Measurements from ENCODE around the gene MOB1B. TPM values are rescaled to one million over a fixed set of nuclear protein-coding genes. Genes with fewer than 3 reads are reported as not detected.

Gene MOB1B
- total and polyA plus RNA-seq, 10 of the 15 experiments (the other 5 are each of a cell fraction or from before 2014, with no cell fraction given): 1.9 to 11.4 (median 6.1) TPM

DNA sequence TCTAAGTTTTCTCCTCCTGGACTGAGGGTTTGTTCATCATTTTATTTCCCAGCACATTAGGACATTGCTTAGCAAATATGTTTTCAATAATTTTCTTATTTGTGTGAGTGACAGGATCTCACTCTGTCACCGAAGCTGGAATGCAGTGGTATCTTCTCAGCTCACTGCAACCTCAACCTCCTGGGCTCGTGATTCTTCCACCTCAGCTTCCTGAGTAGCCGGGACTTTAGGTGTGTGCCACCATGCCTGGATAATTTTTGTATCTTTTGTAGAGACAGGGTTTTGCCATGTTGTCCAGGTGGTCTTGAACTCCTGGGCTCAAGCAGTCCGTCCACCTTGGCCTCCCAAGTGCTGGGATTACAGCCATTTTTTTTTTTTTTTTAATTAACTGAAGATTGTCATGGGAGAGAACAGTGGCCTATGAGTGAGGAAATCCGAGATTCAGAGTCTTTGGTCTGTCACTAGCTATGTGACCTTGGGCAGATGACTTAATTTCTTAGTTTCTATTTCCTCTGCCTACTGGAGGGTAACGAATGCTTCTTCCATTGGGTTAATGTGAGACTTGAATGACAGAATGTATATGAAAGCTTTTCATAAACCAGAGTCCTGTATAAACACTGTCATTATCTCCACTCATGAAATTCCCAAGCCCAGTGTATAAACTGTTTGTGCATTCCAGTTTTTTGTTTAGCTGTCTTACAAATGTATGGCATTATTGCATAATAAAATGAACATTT is 23.9 kb downstream of the MOB1B start (continued):
- TF ChIP-seq ZBTB4 (CRISPR knock-in tag; IDR thresholded peaks at IDR 0.05): no peak
- no peak for TF ChIP-seq ZNF592 (IDR thresholded peaks at IDR 0.05)
- no peak for TF ChIP-seq SMARCA5 (IDR thresholded peaks at IDR 0.05)
- no peak for TF ChIP-seq BHLHE40 (IDR thresholded peaks at IDR 0.05; ENCODE audit: borderline replicate concordance in 1 of 2, low read depth in 2 of 2, low read length in 1 of 2)
- TF ChIP-seq FOXK2 (IDR thresholded peaks at IDR 0.05): no peak
- no peak for TF ChIP-seq BACH1 (IDR thresholded peaks at IDR 0.05; ENCODE audit: borderline replicate concordance)
- no peak for TF ChIP-seq ZSCAN29 (IDR thresholded peaks at IDR 0.05)
- no peak for TF ChIP-seq PBX3 (IDR thresholded peaks at IDR 0.05; ENCODE audit: insufficient replicate concordance, low read depth, low read length)
- TF ChIP-seq TCF3 (IDR thresholded peaks at IDR 0.05; ENCODE audit: borderline replicate concordance, insufficient read depth, low read depth, low read length): no peak
- no peak for TF ChIP-seq KLF5 (IDR thresholded peaks at IDR 0.05; ENCODE audit: partially characterized antibody)
- TF ChIP-seq POLR2AphosphoS5 (IDR thresholded peaks at IDR 0.05; ENCODE audit: low read length): no peak
- TF ChIP-seq ATF7 (IDR thresholded peaks at IDR 0.05; ENCODE audit: low read depth): peak; percentile 79
- no peak for TF ChIP-seq BCLAF1 (IDR thresholded peaks at IDR 0.05)
- no peak; the same call in 1 of the 2 replicates for TF ChIP-seq FOXM1 (IDR thresholded peaks at IDR 0.05; ENCODE audit: low read depth, low read length)
- TF ChIP-seq SUPT20H (IDR thresholded peaks at IDR 0.05; ENCODE audit: borderline replicate concordance, control insufficient read depth, low read depth, low read length): no peak
